H1 (cell line): ENCODE data around the gene POLH. TPM values are rescaled to one million over a fixed set of nuclear protein-coding genes. Genes with fewer than 3 reads are reported as not detected.

Experiments used
- ATF2 ChIP-seq: IDR thresholded peaks from 2 replicates; pipeline ENCODE4 v1.6.1; 2012; ENCODE audit warnings: low read length, inconsistent platforms
- CTBP2 ChIP-seq: IDR thresholded peaks from 2 replicates; pipeline ENCODE4 v1.7.0; 2011; ENCODE audit warnings: borderline replicate concordance, mild to moderate bottlenecking, moderate library complexity, mixed read lengths, low read length; ENCODE audit not compliant: insufficient read depth, insufficient read length
- CTCF ChIP-seq, 3 experiments: IDR thresholded peaks; 1 replicate in 2 of 3; 2 replicates in 1 of 3; pipeline versions ENCODE4 v1.5.1 to v1.6.1; 2011; ENCODE audit warnings: low read length in 3 of 3, mild to moderate bottlenecking in 3 of 3, inconsistent platforms in 2 of 3, low read depth in 1 of 3, moderate library complexity in 1 of 3; ENCODE audit not compliant: insufficient read depth in 1 of 3; ENCODE audit errors: control extremely low read depth in 1 of 3
- SAP30 ChIP-seq: fragments of 300-600 bp; sonication (generic); IDR thresholded peaks from 2 replicates; pipeline ENCODE4 v1.7.1; 2012; ENCODE audit warnings: low read length, moderate library complexity, mild to moderate bottlenecking, inconsistent platforms; ENCODE audit not compliant: insufficient read depth, insufficient replicate concordance
- TBP ChIP-seq: IDR thresholded peaks from 2 replicates; pipeline ENCODE4 v1.6.1; 2011; ENCODE audit warnings: low read depth, low read length, improper control_type of control experiment
- polyA plus RNA-seq, 7 experiments: library from polyadenylated mRNA; depleted of rRNA in 3 of 7; stranded (reverse) in 5 of 7; unstranded in 2 of 7; fragments of >200 nt in 5 of 7; fragments of 200-250 nt in 2 of 7; gene quantifications; 1 replicate in 5 of 7; 2 replicates in 1 of 7; 4 replicates in 1 of 7; pipeline versions ENCODE4 v1.2.1 to v1.2.3, GENCODE V29; 2011 to 2013; ENCODE audit warnings: missing spikeins in 2 of 7, mixed read lengths in 2 of 7
- total RNA-seq: library from RNA; stranded (reverse); fragmentation: NEBNext Ultra II Directional; extraction: Animal tissue kit (Norgen Biotek cat#: 25700); gene quantifications from 2 replicates; pipeline ENCODE4 v1.2.1, GENCODE V29; 2021

Gene POLH
- total and polyA plus RNA-seq, 2 of the 8 experiments (the other 6 are each of a cell fraction or from before 2014, with no cell fraction given): 5.8 to 12.4 TPM

GRCh38 chr6:43544461-43544860, 31.5 kb upstream of the POLH start (continued):
- TF ChIP-seq CTCF (IDR thresholded peaks at IDR 0.05; ENCODE audit: control extremely low read depth in 1 of 3, insufficient read depth in 1 of 3, low read depth in 1 of 3, low read length in 3 of 3): no peak
- no peak for TF ChIP-seq SAP30
- no peak for TF ChIP-seq TBP
- TF ChIP-seq CTBP2: no peak
- no peak for TF ChIP-seq ATF2
- TF ChIP-seq, all 59 proteins: peak for 0
